CD4-positive, alpha-beta T cell (primary cell): ENCODE data around the gene CANX. TPM values are rescaled to one million over a fixed set of nuclear protein-coding genes. Genes with fewer than 3 reads are reported as not detected.
"Not testable (repeated sequence)": the region's sequence is repeated elsewhere in the genome, so short reads cannot be mapped to it uniquely, and the experiment has no call there.

Source experiments
- ATAC-seq: fragments of 200-7000 bp; cut with Tn5 transposase; one replicate; pipeline ENCODE4 v1.10.0; 2022; ENCODE audit warnings: mild to moderate bottlenecking; ENCODE audit not compliant: poor library complexity
- CTCF ChIA-PET: fragments of 350-600 bp; sonication (Branson Sonifier 250); formaldehyde crosslinking; loops from one replicate; lab custom pipeline; 2021; ENCODE audit warnings: antibody characterized with exemption, inconsistent platforms; lab: Charles Lee
- POLR2A ChIA-PET: fragments of 350-600 bp; sonication (Branson Sonifier 250); formaldehyde crosslinking; loops from one replicate; lab custom pipeline; 2021; ENCODE audit warnings: antibody characterized with exemption, inconsistent platforms; lab: Charles Lee
- DNase-seq, 14 experiments: peaks; one replicate each; pipeline ENCODE4 v3.0.0-alpha.2; 2013 to 2020; ENCODE audit warnings: mixed read lengths in 2 of 14
- H3K27ac ChIP-seq, 2 donors: one replicate each; pipeline versions ENCODE4 v1.5.1 to v1.7.0; 2013; ENCODE audit warnings: low read length in 2 of 2, low read depth in 1 of 2, mild to moderate bottlenecking in 1 of 2
- H3K27me3 ChIP-seq, 2 experiments: 1 replicate in 1 of 2; 2 replicates in 1 of 2; pipeline versions ENCODE4 v1.6.1 to v1.7.0; 2013; ENCODE audit warnings: low read length in 2 of 2, control low read depth in 1 of 2, mild to moderate bottlenecking in 1 of 2, moderate library complexity in 1 of 2; ENCODE audit not compliant: insufficient read depth in 2 of 2, control insufficient read depth in 1 of 2
- H3K36me3 ChIP-seq: one replicate; pipeline ENCODE4 v1.6.1; 2013; ENCODE audit warnings: low read length, control low read depth; ENCODE audit not compliant: insufficient read depth
- H3K4me1 ChIP-seq: one replicate; pipeline ENCODE4 v1.6.1; 2013; ENCODE audit warnings: low read length, control low read depth; ENCODE audit not compliant: insufficient read depth
- H3K4me3 ChIP-seq: one replicate; pipeline ENCODE4 v1.5.1; 2013; ENCODE audit warnings: mild to moderate bottlenecking, low read length, moderate library complexity
- H3K9me3 ChIP-seq, 2 experiments: 1 replicate in 1 of 2; 2 replicates in 1 of 2; pipeline versions ENCODE4 v1.6.1 to v1.7.0; 2013; ENCODE audit warnings: low read length in 2 of 2, mild to moderate bottlenecking in 2 of 2, control low read depth in 1 of 2, moderate library complexity in 1 of 2; ENCODE audit not compliant: control insufficient read depth in 1 of 2, insufficient read depth in 1 of 2
- H3K27ac Mint-ChIP-seq: one replicate; pipeline ENCODE4 v1.8.0; 2020; ENCODE audit warnings: mixed read lengths
- H3K27me3 Mint-ChIP-seq: one replicate; pipeline ENCODE4 v1.8.0; 2021; ENCODE audit warnings: mixed read lengths
- H3K36me3 Mint-ChIP-seq: one replicate; pipeline ENCODE4 v1.8.0; 2021; ENCODE audit warnings: low read depth, mixed read lengths
- H3K4me1 Mint-ChIP-seq: one replicate; pipeline ENCODE4 v1.8.0; 2021; ENCODE audit warnings: low read depth, mixed read lengths
- H3K4me3 Mint-ChIP-seq: one replicate; pipeline ENCODE4 v1.8.0; 2020; ENCODE audit warnings: mild to moderate bottlenecking, mixed read lengths
- H3K9me3 Mint-ChIP-seq: one replicate; pipeline ENCODE4 v1.8.0; 2020; ENCODE audit warnings: mixed read lengths
- CTCF ChIP-seq: fragments of 200-600 bp; IDR thresholded peaks from one replicate; pipeline ENCODE4 v1.8.0; 2022; ENCODE audit warnings: antibody characterized with exemption, mild to moderate bottlenecking
- intact Hi-C, 2 experiments: fragments of 100-400 bp; cut with DNase I in 1 of 2; cut with micrococcal nuclease in 1 of 2; formaldehyde crosslinking; loops; one replicate each; pipeline versions ENCODE4 v1.15.1 to v1.9.0; 2023 to 2025; cut with DNase I, micrococcal nuclease
- polyA plus RNA-seq, 2 donors: library from polyadenylated mRNA; unstranded; fragments of 120-200 nt; gene quantifications; one replicate each; pipeline ENCODE4 v1.2.1, GENCODE V29; 2013
- total RNA-seq, 174 experiments: library from RNA in 2 of 174; stranded (reverse) in 2 of 174; gene quantifications; one replicate each; pipeline ENCODE4 v1.2.3 and lab custom pipeline; 2021 to 2026

CANX gene
- total RNA-seq (100 to 1,000 TPM; 150 to 152 TPM), total RNA-seq (lab: John Stamatoyannopoulos, UW) (282 to 1,666 (median 571) reads per million in 172 experiments)
- 156 TPM for polyA plus RNA-seq (2013, experiment 1 of 2)
- 168 TPM for polyA plus RNA-seq (2013, experiment 2 of 2)

- CTCF ChIA-PET: no interaction called here
- H3K36me3 Mint-ChIP-seq: peaks cover 45% of the 10 kb centered on the region
- H3K9me3 ChIP-seq: no peaks in the 10 kb centered on the region
- no peak for TF ChIP-seq CTCF
- peak within 1 kb of the TSS; percentile 93 for H3K4me3 ChIP-seq
- intact Hi-C loops: loop anchor here (1.0 to 10.0 kb wide), 6 partner anchors 21 to 1074 kb away; partner anchors contain the start of genes MAML1 (in 2 of the 2), CLK4 (in 1 of the 2) and HNRNPH1 (in 1 of the 2)
- DNase-seq (no peak), ATAC-seq (peak; percentile 0)
- H3K4me1 ChIP-seq: peaks cover 50% of the 10 kb centered on the region
- H3K36me3 ChIP-seq: peaks cover 23% of the 10 kb centered on the region
- no peaks in the 10 kb centered on the region for H3K9me3 Mint-ChIP-seq
- peak within 1 kb of the TSS; percentile 98 for H3K27ac Mint-ChIP-seq
- H3K4me3 Mint-ChIP-seq: peak within 1 kb of the TSS; percentile 95
- POLR2A ChIA-PET: interaction anchor here (0.8 to 3.2 kb wide), 7 partner anchors 20 to 140 kb away, joined by 3 to 23 read pairs (median 6); partner anchors contain the start of genes HNRNPH1 and MAML1
- no peaks in the 10 kb centered on the region for H3K27me3 Mint-ChIP-seq
- H3K27ac ChIP-seq: peak within 1 kb of the TSS; percentile 85 to 94
- H3K4me1 Mint-ChIP-seq: peaks cover 55% of the 10 kb centered on the region
- H3K27me3 ChIP-seq: no peaks in the 10 kb centered on the region
Measured at GRCh38 chr5:179698935-179699615, at the start of gene CANX. Gene CANX, plus strand, starts transcription at chr5:179698967. Its CDS starts 6,715 bp downstream, at chr5:179705682.

- POLR2A ChIA-PET, H3K9me3 Mint-ChIP-seq, H3K27ac Mint-ChIP-seq, H3K27me3 Mint-ChIP-seq, CTCF ChIA-PET, H3K4me3 ChIP-seq, H3K27me3 ChIP-seq, H3K4me1 Mint-ChIP-seq, DNase-seq, H3K4me3 Mint-ChIP-seq, H3K4me1 ChIP-seq, ATAC-seq, H3K36me3 Mint-ChIP-seq, H3K9me3 ChIP-seq, H3K27ac ChIP-seq, H3K36me3 ChIP-seq: not testable (repeated sequence)
- intact Hi-C loops: loop anchor here in 1 of 2 experiments (10.0 kb wide), 1 partner anchor 436 kb away; no protein-coding TSS in a partner anchor
Measured at GRCh38 chr5:179649166-179649703, 49.5 kb upstream of the CANX start.

- H3K27me3 ChIP-seq, H3K4me3 Mint-ChIP-seq, H3K27me3 Mint-ChIP-seq, H3K4me3 ChIP-seq, H3K36me3 ChIP-seq, H3K27ac Mint-ChIP-seq, H3K4me1 ChIP-seq, H3K9me3 ChIP-seq, H3K9me3 Mint-ChIP-seq, DNase-seq, H3K4me1 Mint-ChIP-seq, H3K36me3 Mint-ChIP-seq, POLR2A ChIA-PET, ATAC-seq, H3K27ac ChIP-seq, CTCF ChIA-PET: not testable (repeated sequence)
- intact Hi-C loops: loop anchor here in 1 of 2 experiments (10.0 kb wide), 1 partner anchor 485 kb away; no protein-coding TSS in a partner anchor
Measured at GRCh38 chr5:179650245-179650644, 48.5 kb upstream of the CANX start.

- POLR2A ChIA-PET, H3K4me1 ChIP-seq, H3K27me3 ChIP-seq, H3K4me1 Mint-ChIP-seq, H3K4me3 ChIP-seq, H3K9me3 ChIP-seq, ATAC-seq, H3K9me3 Mint-ChIP-seq, H3K4me3 Mint-ChIP-seq, H3K27me3 Mint-ChIP-seq, DNase-seq, H3K36me3 ChIP-seq, H3K27ac Mint-ChIP-seq, H3K36me3 Mint-ChIP-seq, H3K27ac ChIP-seq, CTCF ChIA-PET: not testable (repeated sequence)
- intact Hi-C loops: loop anchor here in 1 of 2 experiments (10.0 kb wide), 1 partner anchor 488 kb away; no protein-coding TSS in a partner anchor
Measured at GRCh38 chr5:179653135-179653534, 45.6 kb upstream of the CANX start.

GRCh38 chr5:179657302-179658178, 41.2 kb upstream of the CANX start:
- H3K4me1 Mint-ChIP-seq, H3K9me3 ChIP-seq, POLR2A ChIA-PET, H3K9me3 Mint-ChIP-seq, H3K27me3 ChIP-seq, H3K4me1 ChIP-seq, H3K4me3 Mint-ChIP-seq, H3K27ac ChIP-seq, CTCF ChIA-PET, H3K4me3 ChIP-seq, H3K27ac Mint-ChIP-seq, H3K36me3 Mint-ChIP-seq, H3K36me3 ChIP-seq, H3K27me3 Mint-ChIP-seq, DNase-seq: not testable (repeated sequence)
- peak; percentile 95 for ATAC-seq
- intact Hi-C loops: loop anchor here in 1 of 2 experiments (2.0 to 10.0 kb wide), 2 partner anchors 139 to 493 kb away; no protein-coding TSS in a partner anchor
